GM21526 (cell line): Measurements from ENCODE around the gene CHCHD6.
"Not testable (repeated sequence)": the region's sequence is repeated elsewhere in the genome, so short reads cannot be mapped to it uniquely, and the experiment has no call there.

ENCODE experiments used
- ATAC-seq: cut with Tn5 transposase; IDR thresholded peaks from one replicate; pipeline ENCODE4 v1.9.1; 2021; ENCODE audit warnings: moderate library complexity; ENCODE audit not compliant: unreplicated experiment, low FRiP score

Gene CHCHD6

GRCh38 chr3:126763035-126763434 is 59.0 kb downstream of the CHCHD6 start:
- ATAC-seq = no peak

DNA sequence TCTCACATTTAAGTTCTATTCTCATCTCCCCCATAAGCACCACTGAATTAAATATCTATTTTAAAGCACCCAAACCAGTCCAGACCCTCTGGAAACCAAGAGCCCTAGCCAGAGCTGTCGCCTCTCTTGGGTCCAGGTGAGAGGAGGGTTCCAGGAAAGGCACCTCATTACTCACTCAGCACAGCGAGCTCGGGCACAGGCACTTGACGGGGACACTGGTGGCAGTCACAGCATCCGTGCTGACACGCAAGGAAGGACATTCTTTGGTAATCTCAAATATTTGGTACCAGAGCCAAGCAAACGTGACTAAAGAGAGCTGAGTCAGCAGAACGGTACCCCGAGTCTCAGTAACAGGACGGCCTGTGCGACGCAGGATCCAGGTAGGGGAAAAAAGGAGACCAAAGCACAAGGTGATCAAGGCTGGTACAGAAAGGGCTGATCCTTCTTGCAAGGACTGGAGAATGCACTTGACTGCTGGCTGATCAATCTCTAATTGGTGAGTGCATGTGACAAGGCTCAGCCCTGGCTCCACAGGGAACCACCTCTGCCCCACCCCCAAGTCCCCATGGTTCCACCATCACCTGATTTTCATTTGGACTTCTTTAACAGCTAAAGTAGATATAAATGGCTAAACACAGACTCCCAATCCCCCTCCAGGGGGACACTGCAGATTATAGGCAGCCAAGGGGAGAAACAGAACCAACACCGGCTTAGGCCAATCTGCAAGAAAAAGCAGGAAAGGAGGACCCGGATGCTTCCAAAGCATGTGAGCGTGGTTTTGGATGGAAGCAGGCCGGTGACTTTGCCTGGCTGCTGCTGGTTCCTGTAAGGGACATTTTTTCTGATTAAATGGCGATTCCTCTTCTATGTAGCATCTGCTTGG is 61.4 kb downstream of the CHCHD6 start:
- no peak for ATAC-seq

DNA sequence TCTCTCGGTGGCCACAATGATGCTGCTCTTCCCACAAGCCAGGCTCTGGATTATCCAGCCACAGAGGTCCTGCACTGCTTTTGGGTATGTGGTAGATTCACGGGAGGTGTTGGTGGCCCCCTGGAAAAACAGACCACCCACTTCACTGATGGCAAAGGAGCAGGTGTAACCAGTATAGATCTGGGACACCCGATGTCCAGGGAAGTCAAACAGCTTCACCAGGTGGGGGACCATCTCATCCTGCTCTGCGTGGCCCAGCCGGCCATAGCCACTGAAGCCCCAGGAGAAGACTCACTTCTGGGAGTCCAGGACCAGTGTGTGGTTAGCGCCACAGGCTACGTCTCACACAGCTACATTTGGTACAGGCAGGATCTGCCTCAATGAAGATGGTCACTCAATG is 62.6 kb downstream of the CHCHD6 start:
- ATAC-seq = no peak

GRCh38 chr3:126768903-126769302 is 64.9 kb downstream of the CHCHD6 start:
- no peak for ATAC-seq

DNA sequence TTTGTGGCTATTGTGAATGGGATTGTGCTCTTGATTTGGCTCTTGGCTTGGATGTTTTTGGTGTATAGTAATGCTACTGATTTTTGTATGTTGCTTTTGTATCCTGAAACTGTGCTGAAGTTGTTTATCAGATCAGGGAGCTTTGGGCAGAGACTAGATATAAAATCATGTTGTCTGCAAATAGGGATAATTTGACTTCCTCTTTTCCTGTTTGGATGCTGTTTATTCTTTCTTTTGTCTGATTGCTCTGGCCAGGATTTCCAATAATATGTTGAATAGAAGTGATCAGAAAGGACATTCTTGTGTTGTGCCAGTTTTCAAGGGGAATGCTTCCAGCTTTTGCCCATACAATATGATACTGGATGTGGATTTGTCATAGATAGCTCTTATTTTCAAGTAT is 66.1 kb downstream of the CHCHD6 start:
- ATAC-seq = no peak

GRCh38 chr3:126773167-126773566 is 69.1 kb downstream of the CHCHD6 start:
- ATAC-seq = no peak

- no peak for ATAC-seq
Observed at GRCh38 chr3:126773783-126774182, 69.7 kb downstream of the CHCHD6 start.

DNA sequence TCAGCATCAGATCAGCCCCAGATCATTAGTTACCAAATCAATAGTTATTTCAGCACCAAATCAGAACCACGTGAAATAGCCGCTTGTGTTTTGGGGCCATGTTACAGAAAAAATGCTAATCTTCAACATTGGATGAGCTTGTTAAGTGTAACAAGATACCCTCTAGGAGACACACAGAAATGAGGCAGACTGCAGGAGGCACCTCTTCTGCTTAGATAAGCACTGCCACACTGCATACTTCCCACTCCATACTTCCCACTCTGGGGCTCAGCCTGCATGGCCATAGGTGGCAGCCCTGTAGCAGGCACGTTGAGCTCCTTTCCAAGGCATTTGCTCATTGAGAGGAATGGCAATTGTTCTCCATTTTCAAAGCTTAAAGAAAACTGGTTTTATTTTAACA is 73.3 kb downstream of the CHCHD6 start:
- no peak for ATAC-seq

DNA sequence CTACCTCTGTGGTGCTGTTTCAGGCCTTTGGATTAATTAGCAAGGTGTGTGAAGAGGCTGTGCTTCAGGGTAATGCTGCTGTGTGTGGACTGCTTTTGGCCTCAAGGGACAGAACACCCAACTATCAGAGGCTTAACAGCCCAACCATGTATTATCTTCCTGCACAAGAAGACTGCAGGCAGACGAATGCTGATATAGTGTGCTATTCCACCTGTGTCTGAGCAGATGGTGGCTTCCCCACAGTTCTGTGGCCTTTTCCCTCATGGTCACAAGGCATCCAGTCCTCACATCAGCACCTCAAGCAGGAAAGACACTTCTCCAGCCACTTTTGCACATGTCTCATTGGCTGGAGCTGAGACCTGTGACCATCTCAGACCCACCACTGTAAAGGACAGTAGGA is 76.6 kb downstream of the CHCHD6 start:
- no peak for ATAC-seq

GRCh38 chr3:126781406-126781805 is 77.4 kb downstream of the CHCHD6 start:
- no peak for ATAC-seq

DNA sequence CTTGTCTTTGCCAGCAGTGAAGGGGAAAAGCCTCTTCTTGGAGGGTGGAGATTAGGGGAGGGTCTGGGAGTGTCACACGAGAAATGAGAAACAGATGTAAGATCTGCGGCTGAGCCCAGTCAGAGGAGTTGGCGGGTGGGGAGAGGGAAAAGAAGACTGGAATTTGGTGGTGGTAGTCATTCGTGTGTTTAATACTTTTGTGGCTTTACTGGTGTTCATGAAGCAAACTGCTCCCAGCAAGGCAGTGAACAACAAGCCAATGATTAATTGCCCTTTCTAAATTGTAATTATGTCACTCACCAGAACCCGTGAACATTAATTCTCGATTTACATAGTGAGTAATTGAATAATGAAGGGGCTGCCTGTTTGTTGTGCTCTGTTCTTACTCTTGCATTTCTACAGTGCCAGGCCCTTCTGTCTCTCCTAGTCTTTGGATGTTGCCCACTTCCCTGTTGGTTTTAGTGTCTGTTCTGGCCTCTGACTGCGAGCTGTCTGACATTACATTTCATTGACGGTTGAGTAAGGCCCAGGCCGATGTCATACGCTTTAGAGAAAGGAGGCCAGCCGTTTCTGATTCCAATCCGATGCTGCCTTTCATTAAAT is 78.0 kb downstream of the CHCHD6 start:
- ATAC-seq = no peak

GRCh38 chr3:126782536-126782935 is 78.5 kb downstream of the CHCHD6 start:
- ATAC-seq = no peak

DNA sequence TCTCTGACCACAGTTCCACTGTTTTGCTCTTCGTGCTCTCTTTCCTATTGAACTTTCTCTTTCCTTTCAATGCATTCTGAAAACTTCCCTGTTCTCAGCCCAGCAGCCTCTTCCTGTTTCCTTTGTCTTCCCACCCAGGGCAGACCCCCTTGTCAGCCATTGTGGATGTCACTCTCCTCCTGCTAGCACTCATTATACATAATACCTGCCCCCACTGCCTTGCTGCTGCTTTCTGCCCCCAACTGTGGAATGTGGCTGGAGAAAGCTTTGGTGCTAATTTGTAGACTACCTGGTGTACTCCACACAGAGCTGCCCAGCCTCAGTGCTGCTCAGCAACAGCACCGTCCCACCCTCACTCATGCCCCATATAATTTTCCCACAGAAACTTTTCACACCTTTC is 80.2 kb downstream of the CHCHD6 start:
- ATAC-seq = no peak

DNA sequence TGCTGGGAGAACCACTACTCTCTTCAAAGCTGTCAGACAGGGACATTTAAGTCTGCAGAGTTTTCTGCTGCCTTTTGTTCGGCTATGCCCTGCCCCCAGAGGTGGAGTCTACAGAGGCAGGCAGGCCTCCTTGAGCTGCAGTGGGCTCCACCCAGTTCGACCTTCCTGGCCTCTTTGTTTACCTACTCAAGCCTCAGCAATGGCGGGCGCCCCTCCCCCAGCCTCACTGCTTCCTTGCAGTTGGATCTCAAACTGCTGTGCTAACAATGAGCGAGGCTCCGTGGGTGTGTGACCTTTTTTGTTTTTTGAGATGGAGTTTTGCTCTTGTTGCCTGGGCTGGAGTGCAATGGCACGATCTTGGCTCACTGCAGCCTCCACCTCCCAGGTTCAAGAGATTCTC is 87.3 kb downstream of the CHCHD6 start:
- ATAC-seq = not testable (repeated sequence)

DNA sequence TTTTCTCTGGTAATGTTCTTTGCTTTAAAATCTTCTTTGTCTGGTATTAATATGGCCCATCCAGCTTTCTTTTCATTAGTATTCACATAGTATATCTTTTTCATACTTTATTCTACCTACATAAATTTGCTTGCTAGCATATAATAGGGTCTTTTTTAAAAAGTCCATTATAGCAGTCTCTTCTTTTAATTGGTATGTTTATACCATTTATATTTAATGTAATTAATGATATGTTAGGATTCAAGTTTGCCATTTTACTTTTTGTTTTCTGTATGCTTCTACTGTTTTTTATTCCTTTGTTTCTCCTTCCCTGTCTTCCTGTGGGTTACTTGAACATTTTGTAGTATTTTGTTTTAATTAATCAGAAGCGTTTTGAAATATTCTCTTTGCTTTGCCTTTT is 89.0 kb downstream of the CHCHD6 start:
- ATAC-seq = no peak

DNA sequence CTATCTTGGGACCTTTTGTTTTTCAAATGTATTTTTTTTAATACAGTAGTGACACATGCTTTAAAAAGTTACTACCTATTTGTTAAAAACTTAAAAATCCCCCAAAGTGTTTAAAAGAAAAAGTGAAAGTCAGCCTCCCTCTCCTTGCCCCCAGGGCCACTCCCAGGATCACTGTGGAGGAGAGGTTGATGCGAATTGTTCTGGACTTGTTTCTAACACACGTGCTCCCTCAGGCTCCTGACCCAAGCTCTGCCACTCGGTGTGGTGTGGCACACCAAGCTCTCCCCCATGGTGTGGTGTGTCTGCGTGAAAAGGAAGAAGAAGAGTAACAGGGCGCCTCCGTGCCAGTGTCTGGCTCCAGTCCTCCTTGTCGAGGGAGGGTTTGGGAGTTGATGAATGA is 93.5 kb downstream of the CHCHD6 start:
- no peak for ATAC-seq

DNA sequence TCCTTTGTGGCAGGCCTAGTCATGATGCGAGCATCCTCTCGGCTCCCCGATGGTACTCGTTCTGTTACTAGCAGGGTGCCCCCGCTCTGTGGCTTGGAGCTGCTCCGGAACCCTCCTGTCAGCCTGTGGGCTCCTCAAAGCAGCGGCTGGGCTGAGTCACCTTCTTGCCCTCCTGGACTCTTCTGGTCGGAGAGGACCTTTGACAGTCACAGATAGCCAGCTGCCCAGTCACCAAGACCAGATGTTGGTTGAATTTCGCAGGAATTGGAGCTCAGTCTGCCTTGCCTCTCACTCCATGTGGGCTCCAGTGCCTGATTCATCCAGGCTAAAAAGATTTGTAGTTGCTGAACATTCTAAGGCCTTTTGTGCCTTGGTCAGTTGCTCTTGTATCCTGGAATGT is 94.5 kb downstream of the CHCHD6 start:
- ATAC-seq = no peak

- ATAC-seq = no peak
Observed at GRCh38 chr3:126799099-126799498, 95.1 kb downstream of the CHCHD6 start.

DNA sequence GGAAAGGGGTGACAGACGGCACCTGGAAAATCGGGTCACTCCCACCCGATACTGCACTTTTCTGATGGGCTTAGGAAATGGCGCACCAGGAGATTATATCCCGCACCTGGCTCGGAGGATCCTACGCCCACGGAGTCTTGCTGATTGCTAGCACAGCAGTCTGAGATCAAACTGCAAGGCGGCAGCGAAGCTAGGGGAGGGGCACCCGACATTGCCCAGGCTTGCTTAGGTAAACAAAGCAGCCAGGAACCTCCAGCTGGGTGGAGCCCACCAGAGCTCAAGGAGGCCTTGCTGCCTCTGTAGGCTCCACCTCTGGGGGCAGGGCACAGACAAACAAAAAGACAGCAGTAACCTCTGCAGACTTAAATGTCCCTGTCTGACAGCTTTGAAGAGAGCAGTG is 97.3 kb downstream of the CHCHD6 start:
- not testable (repeated sequence) for ATAC-seq

GRCh38 chr3:126807795-126808194 is 103.8 kb downstream of the CHCHD6 start:
- ATAC-seq = no peak

GRCh38 chr3:126811530-126811929 is 107.5 kb downstream of the CHCHD6 start:
- ATAC-seq = no peak

DNA sequence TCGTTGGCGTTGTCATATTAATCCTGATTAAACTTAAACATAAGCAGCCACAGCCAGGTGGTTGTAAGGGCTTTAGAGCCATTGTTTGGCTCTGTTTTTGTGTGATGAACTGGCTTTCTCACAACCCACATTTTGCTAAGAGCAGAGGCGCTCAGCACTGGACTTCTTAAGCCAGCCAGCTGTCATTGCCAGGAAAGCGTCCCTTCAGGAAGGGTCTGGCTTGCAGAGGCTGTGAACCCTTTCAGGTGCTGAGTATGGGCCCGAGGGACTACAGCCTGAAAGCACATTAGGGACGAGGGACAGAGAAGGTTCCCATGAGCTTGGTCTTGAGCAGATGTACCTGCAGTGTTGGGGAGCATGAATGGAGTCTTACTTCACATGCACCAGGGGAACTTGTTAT is 112.3 kb downstream of the CHCHD6 start:
- ATAC-seq = no peak
